ENCODE data around the gene RNF32.

The RNF32 gene

GRCh38 chr7:156661637-156662036 lies 21.1 kb downstream of the RNF32 start:
- ChIA-PET CTCF (no interaction called here), POLR2A (no interaction called here)
- TF ChIP-seq, protein P1, sequence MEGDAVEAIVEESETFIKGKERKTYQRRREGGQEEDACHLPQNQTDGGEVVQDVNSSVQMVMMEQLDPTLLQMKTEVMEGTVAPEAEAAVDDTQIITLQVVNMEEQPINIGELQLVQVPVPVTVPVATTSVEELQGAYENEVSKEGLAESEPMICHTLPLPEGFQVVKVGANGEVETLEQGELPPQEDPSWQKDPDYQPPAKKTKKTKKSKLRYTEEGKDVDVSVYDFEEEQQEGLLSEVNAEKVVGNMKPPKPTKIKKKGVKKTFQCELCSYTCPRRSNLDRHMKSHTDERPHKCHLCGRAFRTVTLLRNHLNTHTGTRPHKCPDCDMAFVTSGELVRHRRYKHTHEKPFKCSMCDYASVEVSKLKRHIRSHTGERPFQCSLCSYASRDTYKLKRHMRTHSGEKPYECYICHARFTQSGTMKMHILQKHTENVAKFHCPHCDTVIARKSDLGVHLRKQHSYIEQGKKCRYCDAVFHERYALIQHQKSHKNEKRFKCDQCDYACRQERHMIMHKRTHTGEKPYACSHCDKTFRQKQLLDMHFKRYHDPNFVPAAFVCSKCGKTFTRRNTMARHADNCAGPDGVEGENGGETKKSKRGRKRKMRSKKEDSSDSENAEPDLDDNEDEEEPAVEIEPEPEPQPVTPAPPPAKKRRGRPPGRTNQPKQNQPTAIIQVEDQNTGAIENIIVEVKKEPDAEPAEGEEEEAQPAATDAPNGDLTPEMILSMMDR (IDR thresholded peaks at IDR 0.05; ENCODE audit: insufficient read depth, low read length, missing control alignments), result no peak
- H3K4me3 ChIP-seq (ENCODE audit: low read depth, low read length), result no peak overlapping the region
- DNase-seq (ENCODE audit: low read depth, low spot score), result no peak

DNA sequence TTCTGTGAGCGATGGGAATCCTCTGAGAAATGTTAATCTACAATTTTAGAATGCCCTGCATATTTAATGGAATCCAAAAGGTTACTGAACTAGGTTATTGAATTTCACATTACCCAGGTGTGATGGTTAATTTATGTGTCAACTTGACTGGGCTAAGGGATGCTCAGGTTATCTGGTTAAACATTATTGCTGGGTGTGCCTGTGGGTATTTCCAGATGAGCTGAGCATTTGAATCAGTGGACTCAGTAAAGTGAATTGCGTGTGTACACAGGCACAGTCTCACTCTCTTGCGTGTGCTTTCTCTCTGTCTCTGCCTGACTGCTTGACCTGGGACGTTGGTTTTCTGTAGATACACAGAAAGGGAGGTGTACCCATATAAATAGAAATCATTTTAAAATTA lies 21.7 kb downstream of the RNF32 start:
- TF ChIP-seq, protein P1 (IDR thresholded peaks at IDR 0.05; ENCODE audit: insufficient read depth, low read length, missing control alignments), result no peak
- ChIA-PET CTCF (no interaction called here), POLR2A (no interaction called here)
- no peak for DNase-seq (ENCODE audit: low read depth, low spot score)
- no peak overlapping the region for H3K4me3 ChIP-seq (ENCODE audit: low read depth, low read length)

DNA sequence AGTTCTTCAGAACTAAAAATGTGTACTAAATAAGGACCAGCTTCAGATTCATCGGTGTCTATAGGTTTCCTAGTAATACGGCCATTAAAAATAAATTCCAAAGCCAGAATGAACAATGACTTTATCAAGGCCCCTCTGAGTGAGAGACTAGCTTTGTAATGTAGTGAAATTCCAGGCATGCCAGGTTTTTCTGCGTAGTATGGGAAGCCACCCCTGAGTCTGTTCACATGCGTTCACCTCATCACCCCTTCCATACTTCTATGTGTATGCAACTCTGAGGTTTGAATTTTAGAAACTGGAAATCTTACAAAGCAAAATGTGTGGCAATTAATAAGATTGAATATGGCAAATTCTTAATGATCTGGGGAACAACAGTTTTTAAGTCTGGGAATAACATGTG lies 24.5 kb downstream of the RNF32 start:
- ChIA-PET POLR2A (no interaction called here), CTCF (no interaction called here)
- no peak for DNase-seq (ENCODE audit: low read depth, low spot score)
- no peak overlapping the region for H3K4me3 ChIP-seq (ENCODE audit: low read depth, low read length)
- TF ChIP-seq, protein P1 (IDR thresholded peaks at IDR 0.05; ENCODE audit: insufficient read depth, low read length, missing control alignments), result no peak

- TF ChIP-seq, protein P1 (IDR thresholded peaks at IDR 0.05; ENCODE audit: insufficient read depth, low read length, missing control alignments), result no peak
- POLR2A ChIA-PET, result no interaction called here
- no peak for DNase-seq (ENCODE audit: low read depth, low spot score)
- H3K4me3 ChIP-seq (ENCODE audit: low read depth, low read length), result no peak overlapping the region
- CTCF ChIA-PET, result interaction anchor here (2.0 kb wide), 1 partner anchor 13 kb away, joined by 5 read pairs; no protein-coding TSS in a partner anchor
Observed at GRCh38 chr7:156666368-156667109, 26.0 kb downstream of the RNF32 start.

- ChIA-PET POLR2A (no interaction called here), CTCF (interaction anchor here (2.0 kb wide), 1 partner anchor 14 kb away, joined by 5 read pairs; no protein-coding TSS in a partner anchor)
- no peak overlapping the region for H3K4me3 ChIP-seq (ENCODE audit: low read depth, low read length)
- TF ChIP-seq, protein P1 (IDR thresholded peaks at IDR 0.05; ENCODE audit: insufficient read depth, low read length, missing control alignments), result no peak
- DNase-seq (ENCODE audit: low read depth, low spot score), result no peak
Observed at GRCh38 chr7:156667110-156667426, 26.5 kb downstream of the RNF32 start.

DNA sequence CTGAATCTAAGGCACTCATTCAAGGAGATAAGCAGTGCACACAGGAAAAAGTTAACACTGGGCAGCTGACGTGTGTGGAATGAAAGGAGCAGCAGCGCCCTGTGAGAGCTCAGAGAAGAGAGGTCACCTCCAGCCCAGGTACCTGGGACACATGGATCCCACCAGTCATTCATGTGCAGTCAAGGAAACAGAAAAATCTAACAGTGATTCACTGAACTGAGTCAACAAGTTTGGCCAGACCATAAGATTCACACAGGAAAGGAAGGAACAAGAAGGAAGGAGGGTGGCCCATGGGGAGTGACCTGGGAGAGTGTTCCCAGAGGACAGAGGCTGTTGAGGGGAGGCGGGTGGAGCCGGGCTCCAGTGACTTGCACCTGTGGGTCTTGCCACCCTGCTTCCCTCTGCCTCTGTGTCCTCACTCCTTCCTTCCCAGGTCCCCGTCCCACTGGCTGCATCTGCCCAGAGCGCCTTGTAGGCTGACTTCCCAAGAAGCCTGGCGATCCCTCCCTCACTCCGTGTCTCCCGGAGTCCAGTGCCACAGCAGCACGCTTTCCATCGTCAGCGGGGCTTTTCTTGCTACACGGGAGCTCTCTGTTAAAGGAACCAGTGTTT lies 27.7 kb downstream of the RNF32 start:
- TF ChIP-seq, protein P1 (IDR thresholded peaks at IDR 0.05; ENCODE audit: insufficient read depth, low read length, missing control alignments), result no peak
- CTCF ChIA-PET, result no interaction called here
- POLR2A ChIA-PET, result no interaction called here
- H3K4me3 ChIP-seq (ENCODE audit: low read depth, low read length), result no peak overlapping the region
- no peak for DNase-seq (ENCODE audit: low read depth, low spot score)
